Tongue (tissue), 2 donors: ENCODE results near the gene FAM193A. TPM values are rescaled to one million over a fixed set of nuclear protein-coding genes. Genes with fewer than 3 reads are reported as not detected.
A peak's percentile ranks its signal among the peaks of the same experiment; 100 is the strongest.
"Not testable (repeated sequence)": the region's sequence is repeated elsewhere in the genome, so short reads cannot be mapped to it uniquely, and the experiment has no call there.

Source experiments
- DNase-seq: peaks from one replicate; pipeline ENCODE4 v3.0.0-alpha.2; 2015
- total RNA-seq: library from RNA; depleted of rRNA; stranded (reverse); fragments of >200 nt; gene quantifications from one replicate; pipeline ENCODE4 v1.2.3, GENCODE V29; 2014

FAM193A gene
- total RNA-seq, 1 donor from 2014 or later: 23.7 TPM

DNA sequence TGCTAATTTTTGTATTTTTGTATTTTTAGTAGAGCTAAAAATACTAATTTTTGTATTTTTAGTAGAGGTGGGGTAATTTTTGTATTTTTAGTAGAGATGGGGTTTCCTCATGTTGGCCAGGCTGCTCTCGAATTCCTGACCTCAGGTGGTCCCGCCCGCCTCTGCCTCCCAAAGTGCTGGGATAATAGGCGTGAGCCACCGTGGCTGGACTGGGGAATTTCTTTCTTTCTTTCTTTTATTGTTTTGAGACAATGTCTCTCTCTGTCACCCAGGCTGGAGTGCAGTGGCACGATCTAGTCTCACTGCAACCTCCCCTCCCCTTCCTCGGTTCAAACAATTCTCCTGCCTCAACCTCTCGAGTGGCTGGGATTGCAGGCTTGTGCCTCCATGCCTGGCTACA lies 83.0 kb downstream of the FAM193A start:
- no peak for DNase-seq

DNA sequence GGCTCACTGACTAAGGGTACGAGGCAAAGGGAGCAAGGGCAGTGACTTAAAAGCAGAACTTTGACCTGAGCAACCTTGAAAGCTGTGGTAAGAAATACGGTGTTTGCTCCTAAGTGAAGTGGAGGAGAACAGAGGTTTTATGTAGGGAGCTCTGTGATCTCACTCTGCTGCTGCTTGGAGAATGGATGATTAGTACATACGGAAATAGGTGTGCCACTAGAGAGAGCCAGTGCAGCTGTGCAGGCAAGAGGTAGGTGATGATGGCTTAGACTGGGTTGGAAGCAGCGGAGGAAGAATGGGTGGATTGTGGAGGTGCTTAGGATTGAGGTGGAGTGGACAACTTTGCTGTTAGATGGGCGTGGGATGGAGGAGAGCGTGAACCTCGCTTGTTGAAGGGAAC lies 85.0 kb downstream of the FAM193A start:
- DNase-seq: no peak

DNA sequence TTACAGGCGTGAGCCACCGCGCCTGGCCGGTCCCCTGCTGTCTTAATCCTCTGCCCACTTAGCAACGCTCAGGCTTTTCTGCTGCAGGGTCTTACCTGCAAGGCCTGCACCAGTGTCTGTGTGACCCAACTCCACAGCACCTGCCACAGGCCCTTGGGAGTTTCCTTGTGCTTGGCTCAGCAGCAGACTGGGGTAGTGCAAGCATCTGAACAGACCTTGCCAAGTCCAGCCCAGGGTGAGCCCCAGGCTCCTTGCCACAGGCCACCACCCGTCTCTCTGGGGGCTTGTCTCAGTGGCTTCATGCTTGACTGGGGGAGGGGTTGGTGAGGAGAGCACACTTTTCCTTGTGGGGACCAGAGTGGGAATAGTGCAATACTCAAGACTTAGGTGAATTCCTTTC lies 87.0 kb downstream of the FAM193A start:
- DNase-seq: no peak

DNA sequence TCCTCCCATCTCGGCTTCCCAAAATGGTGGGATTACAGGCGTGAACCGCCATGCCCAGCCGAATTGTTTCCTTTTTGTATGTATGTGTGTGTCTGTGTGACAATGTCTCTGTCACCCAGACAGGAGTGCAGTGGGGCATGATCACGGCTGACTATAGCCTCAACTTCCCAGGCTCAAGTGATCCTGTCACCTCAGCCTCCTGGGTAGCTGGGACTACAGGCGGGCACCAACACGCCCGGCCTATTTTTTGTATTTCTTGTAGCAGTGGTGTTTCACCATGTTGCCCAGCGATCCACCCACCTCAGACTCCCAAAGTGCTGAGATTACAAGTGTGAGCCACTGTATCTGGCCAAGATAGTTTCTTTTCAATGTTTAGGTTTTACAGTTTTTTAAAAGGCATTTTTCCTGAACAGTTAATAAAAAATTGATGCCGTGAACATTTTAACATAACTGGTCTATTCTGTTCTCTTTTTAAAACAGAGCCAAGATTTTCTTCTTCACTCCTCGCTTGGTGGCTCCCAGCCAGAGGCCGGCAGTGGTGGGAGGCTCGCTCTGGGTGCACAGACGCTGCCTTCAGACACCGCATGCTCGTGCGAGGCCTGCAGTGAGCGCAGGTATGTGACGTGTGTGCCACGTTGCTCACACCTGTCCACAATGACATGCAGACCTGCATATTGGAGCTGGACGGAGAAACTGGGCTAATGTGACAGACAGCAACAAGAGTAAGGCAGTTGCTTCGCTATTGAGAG lies 88.5 kb downstream of the FAM193A start:
- DNase-seq: peak; percentile 34

DNA sequence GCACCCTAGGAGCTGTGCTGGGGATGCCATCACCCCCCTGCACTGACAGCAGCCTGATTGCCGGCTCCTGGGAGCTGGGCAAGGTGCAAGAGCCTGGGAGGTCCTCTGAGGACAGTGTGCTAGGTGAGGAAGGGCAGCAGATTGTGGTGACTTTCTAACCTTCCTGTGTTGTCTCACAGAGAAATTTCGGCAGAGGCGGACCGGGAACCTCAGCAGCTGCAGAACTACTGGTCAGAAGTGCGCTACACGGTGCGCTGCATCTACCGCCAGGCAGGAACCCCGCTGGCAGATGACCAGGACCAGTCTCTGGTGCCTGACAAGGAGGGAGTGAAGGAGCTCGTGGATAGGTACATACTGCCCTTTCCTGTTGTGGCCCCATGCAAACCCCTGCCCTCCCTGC lies 89.8 kb downstream of the FAM193A start:
- no peak for DNase-seq

DNA sequence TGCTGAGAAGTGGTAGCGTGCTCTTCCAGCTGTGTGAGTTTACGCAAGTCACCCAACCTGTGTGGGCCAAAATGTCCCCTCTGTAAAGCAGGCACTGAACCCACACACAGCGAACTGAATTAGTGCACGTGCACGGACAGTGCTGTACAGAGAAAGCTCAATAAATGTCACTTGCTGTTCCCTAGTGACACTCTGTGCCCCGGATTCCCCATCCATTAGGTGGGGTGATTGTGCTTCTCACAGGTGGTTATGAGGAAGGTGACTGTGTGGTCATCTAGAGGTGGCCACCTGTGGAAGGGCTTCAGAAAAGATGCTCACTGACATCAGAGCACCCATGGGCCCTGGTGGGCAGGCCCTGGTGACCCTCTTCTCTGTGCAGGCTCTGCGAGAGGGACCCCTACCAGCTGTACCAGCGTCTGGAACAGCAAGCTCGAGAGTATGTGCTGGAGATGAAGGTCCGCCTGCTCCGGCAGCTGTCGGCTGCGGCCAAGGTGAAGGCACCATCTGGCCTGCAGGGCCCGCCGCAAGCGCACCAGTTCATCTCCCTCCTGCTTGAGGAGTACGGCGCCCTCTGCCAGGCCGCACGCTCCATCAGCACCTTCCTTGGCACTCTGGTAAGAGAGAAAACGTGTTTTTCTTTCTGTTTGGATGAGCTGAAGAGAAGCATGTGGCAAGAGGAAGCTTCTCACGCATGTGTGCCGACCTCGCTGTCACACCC lies 94.3 kb downstream of the FAM193A start:
- DNase-seq: no peak

DNA sequence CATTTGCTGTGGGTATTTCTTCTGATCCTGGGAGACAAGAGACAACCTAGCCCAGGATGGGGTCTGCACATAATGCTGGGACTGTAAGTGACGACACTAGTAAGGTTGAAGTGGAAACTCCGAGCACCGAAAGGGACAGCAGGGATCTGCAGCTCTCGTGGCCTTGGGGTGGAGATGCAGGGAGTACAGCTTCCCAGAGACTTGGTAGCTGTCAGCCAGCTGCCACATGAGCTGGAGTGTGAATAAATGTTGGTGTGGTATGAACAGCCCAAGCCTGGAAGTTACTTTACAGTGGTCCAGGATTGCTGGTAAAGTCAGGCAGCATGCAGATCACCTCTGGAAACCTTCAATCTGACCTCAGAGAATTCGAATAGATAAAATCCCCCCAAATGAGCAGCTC lies 97.6 kb downstream of the FAM193A start:
- DNase-seq: no peak

DNA sequence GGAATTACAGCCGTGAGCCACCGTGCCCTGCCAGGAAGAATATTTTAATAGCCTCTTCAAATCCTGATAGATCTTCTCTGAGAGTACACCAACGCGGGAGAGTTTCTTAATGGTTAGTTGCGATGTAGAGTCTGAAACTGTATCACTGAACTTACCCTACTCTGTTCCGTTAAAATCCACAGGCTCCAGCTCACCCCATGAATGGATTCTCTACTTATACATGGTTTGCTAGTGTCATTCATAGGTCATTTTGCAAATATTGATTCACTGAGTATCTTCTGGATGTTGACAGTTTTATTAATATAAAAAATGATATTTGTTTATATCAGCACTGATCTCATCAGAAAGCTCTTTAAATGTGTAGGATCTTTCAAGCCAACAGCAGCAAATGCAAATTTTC lies 99.9 kb downstream of the FAM193A start:
- DNase-seq: no peak

DNA sequence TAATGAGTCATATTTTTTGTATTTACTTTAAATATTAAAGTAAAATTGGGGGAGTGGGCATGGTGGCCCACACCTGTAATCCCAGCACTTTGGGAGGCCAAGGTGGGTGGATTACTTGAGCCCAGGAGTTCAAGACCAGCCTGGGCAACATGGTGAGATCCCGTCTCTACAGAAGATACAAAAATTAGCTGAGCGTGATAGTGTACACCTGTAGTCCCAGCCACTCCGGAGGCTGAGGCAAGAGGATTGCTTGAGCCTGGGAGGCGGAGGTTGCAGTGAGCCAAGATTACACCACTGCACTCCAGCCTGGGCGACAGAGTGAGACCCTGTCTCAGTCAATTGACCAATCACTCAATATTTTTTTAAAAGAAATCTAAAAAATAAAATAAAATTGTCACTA lies 100.5 kb downstream of the FAM193A start:
- not testable (repeated sequence) for DNase-seq

DNA sequence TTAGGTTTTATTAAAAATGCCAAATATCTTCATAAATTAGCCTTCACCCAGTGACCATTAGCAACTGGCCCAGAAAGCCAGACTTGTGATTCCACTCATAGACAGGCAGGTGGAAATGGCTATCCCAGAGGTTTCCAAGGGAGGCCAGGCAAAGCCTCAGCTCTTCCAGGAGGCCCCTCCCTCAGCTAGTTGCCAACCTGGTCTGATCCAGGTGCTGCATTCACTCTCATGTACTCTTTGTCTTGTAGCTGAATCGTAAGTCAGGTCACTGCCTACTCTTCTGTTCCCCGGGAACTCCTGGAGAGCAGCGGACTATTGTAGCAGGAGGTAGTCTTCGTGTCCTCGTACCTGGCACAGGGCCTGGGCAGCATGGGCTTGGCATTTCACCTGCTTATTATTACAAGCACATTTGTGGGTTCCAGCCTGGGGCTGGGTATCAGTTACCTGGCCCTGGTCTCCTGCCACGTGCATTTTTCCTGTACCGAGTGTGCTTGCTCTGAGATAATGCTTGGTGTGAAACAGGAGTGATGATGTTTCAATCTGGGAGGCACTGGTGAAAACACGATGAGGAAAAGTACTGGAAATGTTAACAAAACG lies 101.6 kb downstream of the FAM193A start:
- no peak for DNase-seq

DNA sequence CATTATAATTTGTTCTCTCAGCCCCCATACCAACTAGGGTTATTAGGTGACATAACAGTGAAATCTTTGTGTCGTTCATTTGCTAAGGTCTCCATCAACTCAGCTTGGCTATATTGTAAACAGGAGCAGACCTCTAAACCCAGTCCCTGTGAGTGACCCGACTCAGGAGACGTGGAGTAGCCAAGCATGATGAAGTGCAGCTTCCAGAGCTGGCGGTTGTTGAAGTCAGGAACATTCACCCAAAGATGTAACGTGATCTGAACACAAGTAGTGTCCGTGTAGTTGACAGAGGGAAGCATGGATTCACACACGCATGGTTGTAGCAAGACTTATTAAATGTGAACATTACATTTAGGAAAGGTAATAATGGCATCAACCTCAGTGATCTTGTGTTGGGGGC lies 102.3 kb downstream of the FAM193A start:
- DNase-seq: no peak

DNA sequence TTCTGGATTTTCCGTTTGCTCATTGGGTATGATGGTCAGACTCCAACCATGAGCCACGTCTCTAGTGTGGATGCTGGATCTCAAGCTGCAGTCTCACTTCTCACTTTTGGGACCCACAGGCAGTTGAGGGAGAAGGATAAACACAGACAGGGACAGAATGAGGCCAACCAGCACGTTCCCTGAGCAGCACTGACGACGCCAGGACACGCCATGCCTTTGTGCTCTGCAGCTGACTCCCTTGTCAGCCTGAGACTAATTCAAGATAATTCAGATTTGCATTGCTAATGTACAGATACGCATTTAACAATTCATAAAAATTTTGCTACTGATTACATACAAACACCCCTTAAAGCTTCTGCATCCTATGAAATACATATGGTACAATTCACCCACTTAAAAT lies 106.5 kb downstream of the FAM193A start:
- no peak for DNase-seq

DNA sequence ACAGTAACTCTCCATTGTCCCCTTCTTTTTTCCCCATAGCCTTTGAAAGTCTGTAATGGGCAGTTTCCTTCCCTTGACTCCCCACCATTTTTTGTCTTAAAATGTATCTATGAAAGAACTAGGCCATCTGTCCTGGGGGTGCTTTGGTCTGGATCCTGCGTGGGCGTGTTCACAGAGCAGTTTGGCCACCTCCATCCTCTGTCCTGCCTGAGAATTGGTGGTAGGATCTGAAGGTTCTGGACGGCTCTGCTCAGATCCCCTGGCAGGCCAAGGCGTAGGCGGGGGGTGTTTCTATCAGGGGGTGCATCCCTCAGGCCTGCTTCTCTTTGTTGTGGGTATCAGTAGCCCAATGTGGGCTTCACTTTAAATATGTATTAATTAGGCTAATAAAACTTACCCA lies 107.1 kb downstream of the FAM193A start:
- DNase-seq: no peak

DNA sequence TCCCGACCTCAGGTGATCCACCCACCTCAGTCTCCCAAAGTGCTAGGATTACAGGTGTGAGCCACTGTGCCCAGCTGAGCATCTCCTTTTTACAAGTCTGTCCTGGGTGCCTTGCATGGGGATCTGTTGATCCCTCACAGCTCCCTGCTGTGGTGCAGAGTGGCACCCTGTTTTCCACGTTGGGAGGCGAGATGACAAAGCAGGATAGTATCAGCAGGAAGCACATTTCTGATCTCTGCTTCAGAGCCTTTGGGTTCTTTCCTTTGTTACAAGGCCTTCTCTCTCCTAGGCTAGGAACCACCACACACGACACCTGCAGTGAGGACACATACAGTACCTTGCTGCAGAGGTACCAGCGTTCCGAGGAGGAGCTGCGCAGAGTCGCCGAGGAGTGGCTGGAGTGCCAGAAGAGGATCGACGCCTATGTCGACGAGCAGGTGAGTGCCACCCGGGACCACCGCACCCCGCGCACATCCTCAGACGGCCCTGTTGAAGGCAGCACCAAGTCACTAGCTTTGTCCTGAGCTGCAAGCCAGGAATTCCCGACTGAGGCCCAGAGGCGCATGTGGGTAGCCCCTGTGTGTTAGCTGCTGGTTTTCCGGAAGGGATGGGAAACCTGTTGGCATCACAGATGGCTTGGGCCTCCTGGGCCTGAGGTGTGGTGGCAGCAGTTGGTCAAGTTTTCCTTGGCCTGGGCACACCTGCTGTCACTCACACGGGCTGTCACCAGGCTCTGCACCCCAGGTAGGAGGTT lies 110.1 kb downstream of the FAM193A start:
- DNase-seq: no peak

DNA sequence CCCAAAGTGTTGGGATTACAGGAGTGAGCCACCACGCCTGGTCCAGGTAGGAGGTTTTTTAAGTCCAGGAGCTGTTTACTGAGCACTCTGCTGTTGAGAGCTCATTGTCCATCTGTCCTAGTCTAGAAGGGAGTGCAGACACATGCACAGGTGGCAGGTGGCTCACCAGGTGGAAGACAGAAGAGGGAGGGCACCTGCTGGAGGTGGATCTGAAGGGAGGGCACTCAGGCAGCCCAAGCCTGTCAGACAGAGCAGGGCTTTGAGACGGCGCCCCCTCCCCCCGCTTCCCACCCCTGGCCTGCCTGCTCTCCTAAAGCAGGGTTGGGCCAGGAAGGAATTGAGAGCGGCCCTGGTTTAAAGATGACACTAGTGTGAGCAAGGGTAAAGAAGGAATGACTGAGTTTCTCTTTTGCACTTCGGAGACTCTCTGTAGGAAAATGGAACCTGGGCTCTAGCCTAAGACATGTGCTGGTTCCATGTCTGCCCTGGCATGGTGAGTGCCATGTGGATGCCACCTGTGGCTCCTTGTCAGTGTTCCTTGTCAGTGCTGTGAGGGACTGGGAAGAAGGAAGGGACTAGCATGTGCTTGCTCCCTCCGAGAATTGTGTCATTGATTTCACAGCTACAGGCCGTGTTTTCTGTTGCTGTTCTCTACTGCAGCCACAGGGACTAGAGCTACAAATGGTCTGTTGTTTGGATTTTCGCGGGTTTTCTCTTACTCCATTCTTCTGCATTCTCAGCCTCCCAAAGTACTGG lies 111.1 kb downstream of the FAM193A start:
- peak; percentile 73 for DNase-seq

DNA sequence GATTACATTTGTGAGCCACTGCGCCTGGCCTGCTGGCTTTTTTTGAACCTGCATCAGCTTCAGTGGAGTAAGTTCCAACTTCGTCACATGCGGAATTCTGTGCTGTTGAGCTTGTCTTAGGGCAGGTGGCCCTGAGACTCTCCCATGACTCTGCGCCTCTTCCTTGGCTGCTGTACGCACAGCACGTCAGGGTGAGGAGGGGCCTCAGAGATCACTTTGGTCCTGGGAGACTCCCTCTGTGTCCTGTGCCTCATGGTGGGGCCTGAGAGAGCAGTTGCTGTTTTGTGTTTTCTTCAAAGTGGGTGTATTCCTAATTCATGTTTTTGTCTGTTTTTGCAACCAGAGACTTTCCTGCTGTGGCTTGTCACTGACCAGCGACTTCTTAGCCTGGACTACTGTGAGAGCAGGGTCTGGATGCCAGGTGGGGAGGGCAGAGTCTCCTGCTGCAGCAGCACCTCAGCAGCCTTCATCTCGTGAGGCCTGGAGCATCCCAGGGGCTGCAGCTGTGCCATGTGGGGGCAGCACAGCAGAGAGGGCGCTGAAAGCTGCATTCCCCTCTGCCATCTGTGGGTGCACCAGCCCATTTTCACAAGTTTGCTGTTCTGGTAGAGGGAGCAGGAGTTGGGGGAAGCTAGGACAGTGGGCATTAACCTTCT lies 111.8 kb downstream of the FAM193A start:
- no peak for DNase-seq

DNA sequence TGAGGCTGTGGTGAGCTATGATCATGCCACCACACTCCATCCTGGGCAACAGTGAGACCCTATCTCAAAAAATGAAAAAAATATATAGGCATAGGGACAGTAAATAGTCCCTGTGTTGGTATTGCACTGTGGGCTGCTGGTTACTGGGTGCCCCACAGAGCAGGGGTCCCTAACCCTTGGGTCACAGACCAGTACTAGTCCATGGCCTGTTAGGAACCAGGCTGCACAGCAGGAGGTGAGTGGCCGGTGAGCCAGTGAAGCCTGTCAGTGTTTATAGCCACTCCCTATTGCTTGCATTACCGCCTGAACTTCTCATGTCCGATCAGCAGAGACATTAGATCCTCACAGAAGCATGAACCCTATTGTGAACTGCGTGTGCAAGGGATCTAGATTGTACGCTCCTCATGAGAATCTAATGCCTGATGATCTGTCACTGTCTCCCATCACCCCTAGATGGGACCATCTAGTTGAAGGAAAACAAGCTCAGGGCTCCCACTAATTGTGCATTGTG lies 113.2 kb downstream of the FAM193A start:
- no peak for DNase-seq

DNA sequence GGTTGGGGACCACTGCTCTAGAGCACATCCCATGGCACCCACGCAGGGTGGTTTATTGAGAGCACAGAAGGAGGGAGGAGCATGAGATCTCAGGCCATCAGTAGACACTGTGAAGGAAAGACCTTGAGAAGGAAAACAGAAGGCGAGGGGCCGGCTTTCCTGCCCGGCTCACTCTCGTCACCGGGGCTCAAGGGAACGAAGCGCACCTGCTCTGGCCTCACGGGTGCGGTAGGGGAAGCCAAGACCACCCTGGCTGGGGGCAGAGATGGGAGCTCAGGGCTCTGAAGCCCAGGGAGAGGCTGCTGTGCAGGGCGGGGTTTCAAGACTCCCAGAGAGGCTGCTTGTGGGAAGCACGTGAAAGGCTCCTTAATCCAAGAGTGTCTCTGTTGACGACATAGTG lies 113.8 kb downstream of the FAM193A start:
- DNase-seq: no peak

DNA sequence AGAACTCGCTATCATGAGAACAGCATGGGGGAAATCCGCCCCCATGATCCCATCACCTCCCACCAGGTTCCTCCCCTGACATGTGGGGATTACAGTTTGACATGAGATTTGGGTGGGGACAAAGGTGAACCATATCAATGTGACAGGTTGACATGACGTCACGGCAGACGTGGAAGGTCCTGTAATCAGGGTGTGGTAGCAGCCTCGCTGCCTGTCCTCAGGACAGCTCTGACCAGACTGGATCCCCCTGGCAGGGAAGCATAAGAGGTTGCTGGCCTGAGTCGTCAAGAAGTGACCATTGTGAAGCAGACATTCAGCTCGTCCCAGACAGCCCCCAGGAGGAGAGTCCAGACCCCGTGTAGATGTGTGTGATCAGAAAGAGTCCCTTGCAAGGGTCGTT lies 115.1 kb downstream of the FAM193A start:
- no peak for DNase-seq

DNA sequence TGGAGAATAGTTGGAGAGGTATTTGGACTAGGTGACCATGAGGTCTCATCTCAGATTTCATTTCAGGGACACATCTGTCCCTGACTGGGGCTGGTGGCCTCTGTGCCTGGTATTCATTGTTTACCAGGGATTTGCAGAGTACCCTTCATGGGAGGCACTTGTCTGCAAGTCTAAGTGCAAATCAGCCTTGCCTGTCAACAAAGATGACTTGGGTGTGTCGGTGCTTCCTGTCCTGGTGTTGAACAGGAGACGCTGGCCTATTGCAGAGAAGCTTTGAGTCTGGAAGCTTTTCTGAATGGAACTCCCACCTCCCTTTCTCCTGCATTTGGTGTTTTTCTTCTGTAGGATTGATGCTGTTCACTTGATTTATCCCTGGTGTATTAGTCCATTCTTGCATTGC lies 115.6 kb downstream of the FAM193A start:
- DNase-seq: no peak

DNA sequence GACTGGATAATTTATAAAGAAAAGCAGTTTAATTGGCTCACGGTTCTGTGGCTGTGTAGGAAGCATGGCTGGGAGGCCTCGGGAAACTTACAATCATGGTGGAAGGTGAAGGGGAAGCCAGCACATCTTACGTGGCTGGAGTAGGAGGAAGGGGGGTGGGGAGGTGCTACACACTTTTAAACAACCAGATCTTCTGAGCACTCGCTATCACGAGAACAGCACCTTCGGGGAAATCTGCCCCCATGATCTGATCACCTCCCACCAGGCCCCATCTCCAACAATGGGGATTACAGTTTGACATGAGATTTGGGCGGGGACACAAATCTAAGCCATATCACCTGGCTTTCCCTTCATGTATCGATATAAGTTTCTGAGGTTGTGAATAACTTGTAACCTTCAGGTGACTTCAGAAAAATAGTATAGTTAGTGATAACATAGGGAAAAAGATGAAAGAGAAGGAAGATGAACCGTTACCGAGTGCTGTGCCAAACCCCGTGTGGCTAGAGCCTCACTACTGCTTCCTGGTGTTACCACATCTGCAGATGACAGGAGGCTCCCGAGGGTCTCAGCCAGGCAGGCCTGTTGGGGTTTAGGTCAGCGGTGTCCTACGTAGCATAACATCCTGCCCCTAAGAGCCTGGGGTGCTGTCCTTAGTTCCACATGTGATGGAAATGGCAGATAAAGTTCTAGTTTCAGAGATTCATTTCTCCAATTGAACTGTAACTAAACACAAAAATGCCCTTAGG lies 116.1 kb downstream of the FAM193A start:
- no peak for DNase-seq
